ENCODE data around the gene ARPC5L.
A peak's percentile ranks its signal among the peaks of the same experiment; 100 is the strongest.
"Not testable (repeated sequence)": the region's sequence is repeated elsewhere in the genome, so short reads cannot be mapped to it uniquely, and the experiment has no call there.

ARPC5L gene

GRCh38 chr9:124846467-124846866 lies 15.5 kb upstream of the ARPC5L start:
- not testable (repeated sequence) for H3K4me3 ChIP-seq (ENCODE audit: low read depth, low read length); H3K9me3 ChIP-seq (ENCODE audit: control insufficient read depth, insufficient read depth, low read length); H3K9ac ChIP-seq (ENCODE audit: low read depth, low read length); H3K4me1 ChIP-seq (ENCODE audit: control insufficient read depth, insufficient read depth, low read length); H3K27me3 ChIP-seq (ENCODE audit: control insufficient read depth, insufficient read depth, low read length); H3K36me3 ChIP-seq (ENCODE audit: control insufficient read depth, insufficient read depth, low read length)

- no peak overlapping the region for H3K9ac ChIP-seq (ENCODE audit: low read depth, low read length)
- no peaks in the 10 kb centered on the region for H3K27me3 ChIP-seq (ENCODE audit: control insufficient read depth, insufficient read depth, low read length)
- H3K9me3 ChIP-seq (ENCODE audit: control insufficient read depth, insufficient read depth, low read length), result no peaks in the 10 kb centered on the region
- no peak overlapping the region for H3K4me3 ChIP-seq (ENCODE audit: low read depth, low read length)
- H3K36me3 ChIP-seq (ENCODE audit: control insufficient read depth, insufficient read depth, low read length), result no peaks in the 10 kb centered on the region
- no peaks in the 10 kb centered on the region for H3K4me1 ChIP-seq (ENCODE audit: control insufficient read depth, insufficient read depth, low read length)
Measured at GRCh38 chr9:124846969-124847368, 15.0 kb upstream of the ARPC5L start.

GRCh38 chr9:124849801-124850200 lies 12.1 kb upstream of the ARPC5L start:
- Histone ChIP-seq H3K9me3 (ENCODE audit: control insufficient read depth, insufficient read depth, low read length) (no peaks in the 10 kb centered on the region), H3K27me3 (ENCODE audit: control insufficient read depth, insufficient read depth, low read length) (no peaks in the 10 kb centered on the region), H3K36me3 (ENCODE audit: control insufficient read depth, insufficient read depth, low read length) (no peaks in the 10 kb centered on the region), H3K4me3 (ENCODE audit: low read depth, low read length) (no peak overlapping the region), H3K4me1 (ENCODE audit: control insufficient read depth, insufficient read depth, low read length) (no peaks in the 10 kb centered on the region), H3K9ac (ENCODE audit: low read depth, low read length) (no peak overlapping the region)

- Histone ChIP-seq H3K4me1 (ENCODE audit: control insufficient read depth, insufficient read depth, low read length) (no peaks in the 10 kb centered on the region), H3K9ac (ENCODE audit: low read depth, low read length) (no peak overlapping the region), H3K36me3 (ENCODE audit: control insufficient read depth, insufficient read depth, low read length) (peaks cover 9% of the 10 kb centered on the region), H3K4me3 (ENCODE audit: low read depth, low read length) (peak overlapping the region; percentile 67), H3K9me3 (ENCODE audit: control insufficient read depth, insufficient read depth, low read length) (no peaks in the 10 kb centered on the region), H3K27me3 (ENCODE audit: control insufficient read depth, insufficient read depth, low read length) (no peaks in the 10 kb centered on the region)
Measured at GRCh38 chr9:124852121-124852828, 9.7 kb upstream of the ARPC5L start.

- Histone ChIP-seq H3K4me3 (ENCODE audit: low read depth, low read length) (peak within 1 kb of the TSS; percentile 67), H3K9ac (ENCODE audit: low read depth, low read length) (no peak within 1 kb of the TSS), H3K27me3 (ENCODE audit: control insufficient read depth, insufficient read depth, low read length) (no peaks in the 10 kb centered on the region), H3K4me1 (ENCODE audit: control insufficient read depth, insufficient read depth, low read length) (no peaks in the 10 kb centered on the region), H3K9me3 (ENCODE audit: control insufficient read depth, insufficient read depth, low read length) (no peaks in the 10 kb centered on the region), H3K36me3 (ENCODE audit: control insufficient read depth, insufficient read depth, low read length) (peaks cover 16% of the 10 kb centered on the region)
Measured at GRCh38 chr9:124852829-124853531, 8.9 kb upstream of the ARPC5L start, which contains the start of gene WDR38. TSS of gene WDR38 (plus strand) at chr9:124853460. CDS start at chr9:124853532, 72 bp downstream.

GRCh38 chr9:124853605-124854143 lies 8.3 kb upstream of the ARPC5L start:
- Histone ChIP-seq H3K36me3 (ENCODE audit: control insufficient read depth, insufficient read depth, low read length) (peaks cover 23% of the 10 kb centered on the region), H3K9ac (ENCODE audit: low read depth, low read length) (no peak overlapping the region), H3K27me3 (ENCODE audit: control insufficient read depth, insufficient read depth, low read length) (no peaks in the 10 kb centered on the region), H3K9me3 (ENCODE audit: control insufficient read depth, insufficient read depth, low read length) (no peaks in the 10 kb centered on the region), H3K4me1 (ENCODE audit: control insufficient read depth, insufficient read depth, low read length) (no peaks in the 10 kb centered on the region), H3K4me3 (ENCODE audit: low read depth, low read length) (peak overlapping the region; percentile 67)

- H3K4me3 ChIP-seq (ENCODE audit: low read depth, low read length), result no peak overlapping the region
- H3K9ac ChIP-seq (ENCODE audit: low read depth, low read length), result no peak overlapping the region
- H3K27me3 ChIP-seq (ENCODE audit: control insufficient read depth, insufficient read depth, low read length), result no peaks in the 10 kb centered on the region
- H3K9me3 ChIP-seq (ENCODE audit: control insufficient read depth, insufficient read depth, low read length), result no peaks in the 10 kb centered on the region
- peaks cover 28% of the 10 kb centered on the region for H3K36me3 ChIP-seq (ENCODE audit: control insufficient read depth, insufficient read depth, low read length)
- no peaks in the 10 kb centered on the region for H3K4me1 ChIP-seq (ENCODE audit: control insufficient read depth, insufficient read depth, low read length)
Measured at GRCh38 chr9:124854161-124854560, 7.8 kb upstream of the ARPC5L start.

- Histone ChIP-seq H3K27me3 (ENCODE audit: control insufficient read depth, insufficient read depth, low read length) (no peaks in the 10 kb centered on the region), H3K9me3 (ENCODE audit: control insufficient read depth, insufficient read depth, low read length) (no peaks in the 10 kb centered on the region), H3K4me1 (ENCODE audit: control insufficient read depth, insufficient read depth, low read length) (no peaks in the 10 kb centered on the region)
Measured at GRCh38 chr9:124854822-124855221, 7.1 kb upstream of the ARPC5L start.

GRCh38 chr9:124855566-124855943 lies 6.4 kb upstream of the ARPC5L start:
- H3K9ac ChIP-seq (ENCODE audit: low read depth, low read length), result no peak overlapping the region
- H3K36me3 ChIP-seq (ENCODE audit: control insufficient read depth, insufficient read depth, low read length), result peaks cover 42% of the 10 kb centered on the region
- H3K4me1 ChIP-seq (ENCODE audit: control insufficient read depth, insufficient read depth, low read length), result peaks cover 4% of the 10 kb centered on the region
- no peaks in the 10 kb centered on the region for H3K27me3 ChIP-seq (ENCODE audit: control insufficient read depth, insufficient read depth, low read length)
- H3K9me3 ChIP-seq (ENCODE audit: control insufficient read depth, insufficient read depth, low read length), result no peaks in the 10 kb centered on the region
- H3K4me3 ChIP-seq (ENCODE audit: low read depth, low read length), result no peak overlapping the region

More at GRCh38 chr9:124854822-124855221, 7.1 kb upstream of the ARPC5L start:
- Histone ChIP-seq H3K4me3 (ENCODE audit: low read depth, low read length) (no peak overlapping the region), H3K36me3 (ENCODE audit: control insufficient read depth, insufficient read depth, low read length) (peaks cover 35% of the 10 kb centered on the region), H3K9ac (ENCODE audit: low read depth, low read length) (no peak overlapping the region)

- peaks cover 5% of the 10 kb centered on the region for H3K4me1 ChIP-seq (ENCODE audit: control insufficient read depth, insufficient read depth, low read length)
Measured at GRCh38 chr9:124855944-124856765, 5.8 kb upstream of the ARPC5L start.

GRCh38 chr9:124857533-124858162 lies 4.3 kb upstream of the ARPC5L start:
- H3K36me3 ChIP-seq (ENCODE audit: control insufficient read depth, insufficient read depth, low read length), result peaks cover 52% of the 10 kb centered on the region
- H3K9ac ChIP-seq (ENCODE audit: low read depth, low read length), result no peak overlapping the region
- H3K9me3 ChIP-seq (ENCODE audit: control insufficient read depth, insufficient read depth, low read length), result no peaks in the 10 kb centered on the region
- no peaks in the 10 kb centered on the region for H3K27me3 ChIP-seq (ENCODE audit: control insufficient read depth, insufficient read depth, low read length)
- no peak overlapping the region for H3K4me3 ChIP-seq (ENCODE audit: low read depth, low read length)
- peaks cover 5% of the 10 kb centered on the region for H3K4me1 ChIP-seq (ENCODE audit: control insufficient read depth, insufficient read depth, low read length)

More at GRCh38 chr9:124855944-124856765, 5.8 kb upstream of the ARPC5L start:
- peaks cover 46% of the 10 kb centered on the region for H3K36me3 ChIP-seq (ENCODE audit: control insufficient read depth, insufficient read depth, low read length)
- H3K9ac ChIP-seq (ENCODE audit: low read depth, low read length), result peak overlapping the region; percentile 47
- H3K4me3 ChIP-seq (ENCODE audit: low read depth, low read length), result no peak overlapping the region
- H3K27me3 ChIP-seq (ENCODE audit: control insufficient read depth, insufficient read depth, low read length), result no peaks in the 10 kb centered on the region
- no peaks in the 10 kb centered on the region for H3K9me3 ChIP-seq (ENCODE audit: control insufficient read depth, insufficient read depth, low read length)

Measured in iPS-15b (cell line).